SH-SY5Y (cell line): ENCODE measurements around the gene MYL11.

Experiments
- GATA2 ChIP-seq: IDR thresholded peaks from 2 replicates; pipeline ENCODE4 v1.6.1; 2011; ENCODE audit warnings: mild to moderate bottlenecking, low read depth, low read length
- GATA3 ChIP-seq: IDR thresholded peaks from 2 replicates; pipeline ENCODE4 v1.6.1; 2011; ENCODE audit warnings: low read depth, mild to moderate bottlenecking, low read length, moderate library complexity

- TF ChIP-seq GATA2: no peak
- TF ChIP-seq GATA3: no peak
Observed at GRCh38 chr16:30401768-30402425, 27.3 kb downstream of the MYL11 start.
